GM12865 (cell line): ENCODE results near the gene VAMP8.

ENCODE experiments used
- DNase-seq: peaks from one replicate; pipeline ENCODE4 v3.0.0; 2010; ENCODE audit warnings: low read depth
- H3K4me3 ChIP-seq: 2 replicates; pipeline ENCODE4 v1.5.1; 2011; ENCODE audit warnings: mild to moderate bottlenecking, low read depth, low read length, control low read depth
- CTCF ChIP-seq: IDR thresholded peaks from 2 replicates; pipeline ENCODE4 v1.5.1; 2011; ENCODE audit warnings: low read length, control low read depth, low read depth, inconsistent platforms; ENCODE audit not compliant: insufficient read depth; ENCODE audit errors: missing control alignments

The VAMP8 gene

GRCh38 chr2:85548608-85548900 lies 28.8 kb upstream of the VAMP8 start:
- DNase-seq: no peak
- no peak overlapping the region for H3K4me3 ChIP-seq
- no peak for TF ChIP-seq CTCF

GRCh38 chr2:85549095-85549494 lies 28.3 kb upstream of the VAMP8 start:
- DNase-seq: no peak
- H3K4me3 ChIP-seq: no peak overlapping the region
- TF ChIP-seq CTCF: no peak

- DNase-seq: no peak
- no peak for TF ChIP-seq CTCF
- no peak overlapping the region for H3K4me3 ChIP-seq
Measured at GRCh38 chr2:85549826-85550225, 27.6 kb upstream of the VAMP8 start.

GRCh38 chr2:85550486-85550885 lies 26.9 kb upstream of the VAMP8 start:
- H3K4me3 ChIP-seq: no peak overlapping the region
- no peak for DNase-seq
- no peak for TF ChIP-seq CTCF

GRCh38 chr2:85551698-85552678 lies 25.4 kb upstream of the VAMP8 start:
- no peak overlapping the region for H3K4me3 ChIP-seq
- DNase-seq: peak; percentile 89
- TF ChIP-seq CTCF: peak; percentile 92

GRCh38 chr2:85553184-85553583 lies 24.2 kb upstream of the VAMP8 start:
- no peak for TF ChIP-seq CTCF
- H3K4me3 ChIP-seq: no peak overlapping the region
- no peak for DNase-seq
